H9 (cell line): ENCODE data around the gene SRRM3. TPM values are rescaled to one million over a fixed set of nuclear protein-coding genes. Genes with fewer than 3 reads are reported as not detected.
A peak's percentile ranks its signal among the peaks of the same experiment; 100 is the strongest.

Experiments
- DNase-seq: peaks from one replicate; pipeline ENCODE4 v3.0.0-alpha.2; 2017
- H2AFZ ChIP-seq: one replicate; pipeline ENCODE4 v1.6.1; 2013; ENCODE audit warnings: mild to moderate bottlenecking, low read length, control low read depth, moderate library complexity
- H2AK5ac ChIP-seq: 2 replicates; pipeline ENCODE4 v1.6.1; 2013; ENCODE audit warnings: low read length, control low read depth, mixed read lengths; ENCODE audit not compliant: insufficient read length
- H2BK120ac ChIP-seq: one replicate; pipeline ENCODE4 v1.6.1; 2013; ENCODE audit warnings: low read depth, mild to moderate bottlenecking, low read length, control low read depth, inconsistent platforms; ENCODE audit not compliant: poor library complexity, severe bottlenecking
- H2BK12ac ChIP-seq: 2 replicates; pipeline ENCODE4 v1.6.1; 2013; ENCODE audit warnings: low read length, control low read depth, mixed read lengths, low read depth; ENCODE audit not compliant: insufficient read length
- H2BK15ac ChIP-seq: 2 replicates; pipeline ENCODE4 v1.6.1; 2013; ENCODE audit warnings: low read depth, low read length, control low read depth
- H2BK20ac ChIP-seq: one replicate; pipeline ENCODE4 v1.6.1; 2013; ENCODE audit warnings: low read depth, mild to moderate bottlenecking, low read length, control low read depth, inconsistent platforms; ENCODE audit not compliant: poor library complexity, severe bottlenecking
- H2BK5ac ChIP-seq: 2 replicates; pipeline ENCODE4 v1.6.1; 2013; ENCODE audit warnings: low read length, control low read depth, mixed read lengths; ENCODE audit not compliant: insufficient read length
- H3K14ac ChIP-seq: 2 replicates; pipeline ENCODE4 v1.6.1; 2013; ENCODE audit warnings: low read length, control low read depth; ENCODE audit not compliant: insufficient read depth
- H3K18ac ChIP-seq: 2 replicates; pipeline ENCODE4 v1.6.1; 2013; ENCODE audit warnings: low read depth, mild to moderate bottlenecking, mixed read lengths, low read length, control low read depth; ENCODE audit not compliant: insufficient read length
- H3K23ac ChIP-seq: 2 replicates; pipeline ENCODE4 v1.6.1; 2013; ENCODE audit warnings: low read length, control low read depth, mixed read lengths, low read depth; ENCODE audit not compliant: insufficient read length
- H3K23me2 ChIP-seq: 2 replicates; pipeline ENCODE4 v1.6.1; 2013; ENCODE audit warnings: low read depth, mild to moderate bottlenecking, mixed read lengths, low read length, control low read depth; ENCODE audit not compliant: insufficient read length, poor library complexity, severe bottlenecking
- H3K27ac ChIP-seq: 2 replicates; pipeline ENCODE4 v1.5.1; 2013; ENCODE audit warnings: low read length, control low read depth, mixed read lengths, low read depth; ENCODE audit not compliant: insufficient read length
- H3K27me3 ChIP-seq: 2 replicates; pipeline ENCODE4 v1.6.1; 2013; ENCODE audit warnings: low read length, control low read depth, inconsistent platforms; ENCODE audit not compliant: insufficient read depth
- H3K4ac ChIP-seq: 2 replicates; pipeline ENCODE4 v1.6.1; 2013; ENCODE audit warnings: low read depth, mild to moderate bottlenecking, control low read depth, inconsistent platforms, low read length, moderate library complexity
- H3K4me1 ChIP-seq: 2 replicates; pipeline ENCODE4 v1.6.1; 2013; ENCODE audit warnings: low read length, control low read depth, inconsistent platforms; ENCODE audit not compliant: insufficient read depth
- H3K4me2 ChIP-seq: 2 replicates; pipeline ENCODE4 v1.6.1; 2013; ENCODE audit warnings: low read length, control low read depth, mixed read lengths; ENCODE audit not compliant: insufficient read length, insufficient read depth
- H3K56ac ChIP-seq: 2 replicates; pipeline ENCODE4 v1.6.1; 2013; ENCODE audit warnings: low read depth, mild to moderate bottlenecking, mixed read lengths, low read length, control low read depth; ENCODE audit not compliant: insufficient read length
- H3K79me1 ChIP-seq: 2 replicates; pipeline ENCODE4 v1.6.1; 2013; ENCODE audit warnings: low read depth, mild to moderate bottlenecking, moderate library complexity, low read length, control low read depth, inconsistent platforms; ENCODE audit not compliant: insufficient read depth, poor library complexity, severe bottlenecking
- H3K79me2 ChIP-seq: 2 replicates; pipeline ENCODE4 v1.6.1; 2013; ENCODE audit warnings: low read length, control low read depth, inconsistent platforms; ENCODE audit not compliant: insufficient read depth
- H3K9ac ChIP-seq: 2 replicates; pipeline ENCODE4 v1.6.1; 2013; ENCODE audit warnings: low read length, control low read depth, mixed read lengths; ENCODE audit not compliant: insufficient read length; ENCODE audit errors: extremely low read depth
- H3K9me3 ChIP-seq: one replicate; pipeline ENCODE4 v1.6.1; 2013; ENCODE audit warnings: low read depth, low read length, inconsistent platforms; ENCODE audit not compliant: control insufficient read depth
- H3T11ph ChIP-seq: one replicate; pipeline ENCODE4 v1.6.1; 2013; ENCODE audit warnings: mild to moderate bottlenecking, low read length, control low read depth, inconsistent platforms
- H4K20me1 ChIP-seq: one replicate; pipeline ENCODE4 v1.6.1; 2013; ENCODE audit not compliant: control insufficient read depth, insufficient read length, insufficient read depth
- H4K5ac ChIP-seq: 2 replicates; pipeline ENCODE4 v1.6.1; 2013; ENCODE audit warnings: low read depth, mild to moderate bottlenecking, mixed read lengths, low read length, control low read depth; ENCODE audit not compliant: insufficient read length
- H4K8ac ChIP-seq: replicated peaks from 2 replicates; pipeline ENCODE4 v1.6.1; 2013; ENCODE audit warnings: low read length, control low read depth, mixed read lengths, low read depth; ENCODE audit not compliant: insufficient read length
- H4K91ac ChIP-seq: 2 replicates; pipeline ENCODE4 v1.6.1; 2013; ENCODE audit warnings: low read depth, mild to moderate bottlenecking, moderate library complexity, mixed read lengths, low read length, control low read depth; ENCODE audit not compliant: insufficient read length
- H3K27ac Mint-ChIP-seq, 3 experiments: 2 replicates in 2 of 3; 3 replicates in 1 of 3; pipeline ENCODE4 v1.8.0; 2020 to 2021; ENCODE audit warnings: mixed read lengths in 3 of 3, mild to moderate bottlenecking in 1 of 3, moderate library complexity in 1 of 3
- H3K27me3 Mint-ChIP-seq: 2 replicates; pipeline ENCODE4 v1.8.0; 2021; ENCODE audit warnings: low read depth, mild to moderate bottlenecking, moderate library complexity, mixed read lengths
- H3K36me3 Mint-ChIP-seq, 3 experiments: 2 replicates in 2 of 3; 3 replicates in 1 of 3; pipeline ENCODE4 v1.8.0; 2020 to 2021; ENCODE audit warnings: low read depth in 3 of 3, mixed read lengths in 3 of 3; ENCODE audit not compliant: insufficient read depth in 1 of 3
- H3K4me1 Mint-ChIP-seq, 2 experiments: 2 replicates each; pipeline ENCODE4 v1.8.0; 2020; ENCODE audit warnings: mixed read lengths in 2 of 2
- H3K4me3 Mint-ChIP-seq, 2 experiments: 2 replicates in 1 of 2; 3 replicates in 1 of 2; pipeline ENCODE4 v1.8.0; 2020 to 2021; ENCODE audit warnings: mild to moderate bottlenecking in 2 of 2, mixed read lengths in 2 of 2, moderate library complexity in 1 of 2
- H3K9me3 Mint-ChIP-seq, 2 experiments: 2 replicates in 1 of 2; 3 replicates in 1 of 2; pipeline ENCODE4 v1.8.0; 2020; ENCODE audit warnings: mild to moderate bottlenecking in 2 of 2, mixed read lengths in 2 of 2, moderate library complexity in 1 of 2
- CTCF ChIP-seq: fragments of 200-600 bp; sonication (generic); conservative IDR thresholded peaks from 3 replicates; pipeline ENCODE4 v1.8.0; 2021; ENCODE audit warnings: antibody characterized with exemption, mild to moderate bottlenecking
- WGBS: extraction: QIAGEN DNeasy Blood & Tissue Kit; methylation state at CpG from one replicate; pipeline ENCODE4 v1.1.7; 2013; ENCODE audit warnings: missing lambda C conversion rate, low lambda C conversion rate, mixed read lengths; ENCODE audit not compliant: insufficient read length; ENCODE audit errors: extremely low coverage; 5-methylcytosine and 5-hydroxymethylcytosine counted together
- total RNA-seq: library from RNA; stranded (reverse); gene quantifications from 2 replicates; pipeline ENCODE4 v1.2.1, GENCODE V29; 2021

SRRM3 gene
- total RNA-seq, 1 experiment from 2014 or later, result 11.0 TPM

- H4K5ac ChIP-seq, result no peak overlapping the region
- no peaks in the 10 kb centered on the region for H3K79me1 ChIP-seq
- no peaks in the 10 kb centered on the region for H3K4me1 ChIP-seq
- no peak overlapping the region for H3T11ph ChIP-seq
- peaks cover 5 to 12% (median 9%) of the 10 kb centered on the region in 3 experiments; a peak in 5 of 7 replicates for H3K36me3 Mint-ChIP-seq
- no peak overlapping the region for H3K27ac ChIP-seq
- no peak overlapping the region for H2BK120ac ChIP-seq
- peak overlapping the region; percentile 44 for H3K18ac ChIP-seq
- WGBS, result no CpG with 5 or more reads among the region's 56 CpGs
- no peak overlapping the region for H4K91ac ChIP-seq
- H3K4me2 ChIP-seq, result peak overlapping the region; percentile 49
- H3K79me2 ChIP-seq, result no peaks in the 10 kb centered on the region
- no peaks in the 10 kb centered on the region for H4K20me1 ChIP-seq
- DNase-seq, result peak; percentile 96
- no peak overlapping the region for H2BK15ac ChIP-seq
- H3K23me2 ChIP-seq, result no peaks in the 10 kb centered on the region
- H3K4ac ChIP-seq, result no peak overlapping the region
- no peak overlapping the region for H3K9ac ChIP-seq
- no peaks in the 10 kb centered on the region for H3K9me3 ChIP-seq
- H2BK5ac ChIP-seq, result no peak overlapping the region
- H4K8ac ChIP-seq, result no peak overlapping the region
- no peak overlapping the region for H3K56ac ChIP-seq
- H2AFZ ChIP-seq, result no peak overlapping the region
- H3K27ac Mint-ChIP-seq, result peak overlapping the region; percentile 63 to 94 (median 70); a peak in 3 of 7 replicates
- peak overlapping the region; percentile 78 to 92 for H3K4me3 Mint-ChIP-seq
- H2BK12ac ChIP-seq, result no peak overlapping the region
- no peak overlapping the region for H3K14ac ChIP-seq
- no peak overlapping the region for H2AK5ac ChIP-seq
- H2BK20ac ChIP-seq, result no peak overlapping the region
- peaks cover 10 to 28% of the 10 kb centered on the region in 2 experiments for H3K4me1 Mint-ChIP-seq
- TF ChIP-seq CTCF, result no peak
- peaks cover 0 to 3% of the 10 kb centered on the region in 2 experiments; a peak in 2 of 5 replicates for H3K9me3 Mint-ChIP-seq
- H3K27me3 ChIP-seq, result no peaks in the 10 kb centered on the region
- H3K27me3 Mint-ChIP-seq, result peaks cover 26% of the 10 kb centered on the region
- no peak overlapping the region for H3K23ac ChIP-seq
Measured at GRCh38 chr7:76303202-76304147, 101.8 kb downstream of the SRRM3 start.
